A549 (cell line): ENCODE results near the gene TTC4. TPM values are rescaled to one million over a fixed set of nuclear protein-coding genes. Genes with fewer than 3 reads are reported as not detected.

Experiments used
- ATAC-seq, 2 experiments: fragments of 200-7000 bp in 1 of 2; fragments of >200 bp in 1 of 2; cut with Nextera tagmentation in 1 of 2; cut with Tn5 transposase in 1 of 2; 3 replicates each; pipeline versions ENCODE4 v1.8.0 to v1.9.1; 2018 to 2020; ENCODE audit warnings: mild to moderate bottlenecking in 1 of 2, moderate library complexity in 1 of 2
- CTCF ChIA-PET: fragments of 300-600 bp; sonication (Branson Sonifier 250); formaldehyde crosslinking; extraction: SDS; loops from one replicate; lab custom pipeline; 2021; ENCODE audit warnings: antibody characterized with exemption, inconsistent platforms; lab: Yijun Ruan, JAX
- POLR2A ChIA-PET: fragments of 350-600 bp; formaldehyde crosslinking; extraction: SDS; loops from one replicate; lab custom pipeline; 2021; ENCODE audit warnings: antibody characterized with exemption, inconsistent platforms; lab: Yijun Ruan, JAX
- DNase-seq, 2 experiments: peaks; one replicate each; pipeline versions ENCODE4 v3.0.0 to v3.0.0-alpha.2; 2011 to 2016; ENCODE audit warnings: low read depth in 1 of 2, low spot score in 1 of 2
- FAIRE-seq: peaks from 2 replicates; lab custom pipeline; 2011; peaks lifted over from hg19 to GRCh38; lab: Jason Lieb, UNC
- H3K27ac ChIP-seq, 2 experiments: fragments of >200 bp; sonication (Bioruptor Twin); formaldehyde crosslinking; 3 replicates each; pipeline ENCODE4 v1.5.1; 2016 to 2017
- H3K4me1 ChIP-seq: fragments of >200 bp; sonication (Bioruptor Twin); formaldehyde crosslinking; 3 replicates; pipeline ENCODE4 v1.6.1; 2016
- H3K4me2 ChIP-seq: fragments of >200 bp; sonication (Bioruptor Twin); formaldehyde crosslinking; 3 replicates; pipeline ENCODE4 v1.6.1; 2016
- H3K4me3 ChIP-seq: fragments of >200 bp; sonication (Bioruptor Twin); formaldehyde crosslinking; 3 replicates; pipeline ENCODE4 v1.5.1; 2016
- H3K9me3 ChIP-seq: fragments of >200 bp; sonication (Bioruptor Twin); formaldehyde crosslinking; 3 replicates; pipeline ENCODE4 v1.6.1; 2016
- ATOH8 ChIP-seq: fragments of 250-450 bp; sonication (Bioruptor Pico); IDR thresholded peaks from 2 replicates; pipeline ENCODE4 v1.5.0; 2020; ENCODE audit warnings: low read depth, mild to moderate bottlenecking, moderate library complexity
- BCL3 ChIP-seq: fragments of >200 bp; sonication (Bioruptor Twin); formaldehyde crosslinking; IDR thresholded peaks from 3 replicates; pipeline ENCODE4 v1.6.1; 2016
- CBX2 ChIP-seq: fragments of 200-600 bp; sonication (generic); IDR thresholded peaks from 2 replicates; pipeline ENCODE4 v1.6.1; 2016; ENCODE audit warnings: low read depth, mild to moderate bottlenecking, borderline replicate concordance
- CTCF ChIP-seq: fragments of >200 bp; sonication (Bioruptor Twin); formaldehyde crosslinking; IDR thresholded peaks from 3 replicates; pipeline ENCODE4 v1.5.1; 2016
- FOSB ChIP-seq: fragments of 250-450 bp; sonication (Bioruptor Pico); IDR thresholded peaks from 2 replicates; pipeline ENCODE4 v1.5.0; 2020; ENCODE audit warnings: mild to moderate bottlenecking, moderate library complexity
- HEYL ChIP-seq: fragments of 250-450 bp; sonication (Bioruptor Pico); IDR thresholded peaks from 2 replicates; pipeline ENCODE4 v1.8.0; 2021; ENCODE audit warnings: mild to moderate bottlenecking, moderate library complexity
- HMGXB4 ChIP-seq: fragments of 250-450 bp; sonication (Bioruptor Pico); IDR thresholded peaks from 2 replicates; pipeline ENCODE4 v1.5.0; 2021; ENCODE audit warnings: mild to moderate bottlenecking, moderate library complexity, borderline replicate concordance
- HOXA7 ChIP-seq: fragments of 250-450 bp; sonication (Bioruptor Pico); IDR thresholded peaks from 2 replicates; pipeline ENCODE4 v1.5.0; 2020; ENCODE audit warnings: mild to moderate bottlenecking, moderate library complexity
- JUNB ChIP-seq: fragments of >200 bp; sonication (Bioruptor Twin); formaldehyde crosslinking; IDR thresholded peaks from 2 replicates; pipeline ENCODE4 v1.6.1; 2016
- MAX ChIP-seq: IDR thresholded peaks from 2 replicates; pipeline ENCODE4 v1.6.1; 2012
- MAZ ChIP-seq: fragments of 150-350 bp; IDR thresholded peaks from 2 replicates; pipeline ENCODE4 v1.6.1; 2014; ENCODE audit warnings: antibody characterized with exemption, low read depth, low read length, borderline replicate concordance
- PBX3 ChIP-seq: IDR thresholded peaks from 2 replicates; pipeline ENCODE4 v1.6.1; 2012
- POLR2A ChIP-seq: IDR thresholded peaks from 2 replicates; pipeline ENCODE4 v1.6.1; 2012; ENCODE audit warnings: mild to moderate bottlenecking, low read length
- RAD21 ChIP-seq, 2 experiments: fragments of >200 bp in 1 of 2; sonication (Bioruptor Twin) in 1 of 2; formaldehyde crosslinking in 1 of 2; IDR thresholded peaks in 1 of 2; conservative IDR thresholded peaks in 1 of 2; 2 replicates in 1 of 2; 3 replicates in 1 of 2; pipeline ENCODE4 v1.6.1; 2012 to 2018; ENCODE audit warnings: inconsistent platforms in 1 of 2
- RCOR1 ChIP-seq: fragments of 150-350 bp; IDR thresholded peaks from 2 replicates; pipeline ENCODE4 v1.6.1; 2014; ENCODE audit warnings: antibody characterized with exemption, low read length, low read depth
- REST ChIP-seq: fragments of 200-600 bp; sonication (generic); IDR thresholded peaks from 2 replicates; pipeline ENCODE4 v1.6.1; 2016; ENCODE audit warnings: antibody characterized with exemption, mild to moderate bottlenecking, moderate library complexity
- RFX5 ChIP-seq: fragments of 450-650 bp; IDR thresholded peaks from 2 replicates; pipeline ENCODE4 v1.7.1; 2014; ENCODE audit warnings: antibody characterized with exemption, mild to moderate bottlenecking, moderate library complexity
- ZC3H11A ChIP-seq: fragments of 450-650 bp; IDR thresholded peaks from 2 replicates; pipeline ENCODE4 v1.6.1; 2014; ENCODE audit warnings: antibody characterized with exemption, mild to moderate bottlenecking
- ZSCAN20 ChIP-seq: fragments of 250-450 bp; sonication (Bioruptor Pico); IDR thresholded peaks from 2 replicates; pipeline ENCODE4 v1.8.0; 2022; ENCODE audit warnings: mild to moderate bottlenecking, moderate library complexity
- WGBS: methylation state at CpG from one replicate; pipeline ENCODE4 v1.1.6; 2017; ENCODE audit errors: missing lambda C conversion rate; 5-methylcytosine and 5-hydroxymethylcytosine counted together
- polyA plus RNA-seq, 4 experiments: library from polyadenylated mRNA; depleted of rRNA in 3 of 4; stranded (reverse); fragments of >200 nt; fragmentation: RNase III in 1 of 4; extraction: RNeasy Plus Mini Kit Qiagen cat#74134 plus additional on column Dnase treatment in 1 of 4; gene quantifications; 2 replicates in 3 of 4; 3 replicates in 1 of 4; pipeline ENCODE4 v1.2.3, GENCODE V29; 2011 to 2017

The TTC4 gene
- polyA plus RNA-seq, 2 of the 4 experiments (the other 2 are of a cell fraction) = 20.4 to 27.1 TPM

- TF ChIP-seq RAD21 (conservative IDR thresholded peaks at IDR 0.05 in 1 of 2, IDR thresholded peaks at IDR 0.05 in 1 of 2) = no peak
- TF ChIP-seq POLR2A = no peak
- TF ChIP-seq ZSCAN20 (CRISPR knock-in tag) = no peak
- TF ChIP-seq HEYL = no peak
- no peak for TF ChIP-seq RCOR1
- no peak for TF ChIP-seq PBX3
Measured at GRCh38 chr1:54748094-54748835, 32.6 kb downstream of the TTC4 start (continued).

GRCh38 chr1:54750596-54750995 is 34.9 kb downstream of the TTC4 start:
- Histone ChIP-seq H3K4me3 (no peak overlapping the region), H3K27ac (no peak overlapping the region), H3K4me1 (no peaks in the 10 kb centered on the region), H3K9me3 (no peaks in the 10 kb centered on the region), H3K4me2 (no peak overlapping the region)
- DNase-seq (no peak), FAIRE-seq (no peak), ATAC-seq (no peak)
- TF ChIP-seq RFX5 (no peak), CTCF (no peak), REST (no peak), HMGXB4 (CRISPR knock-in tag) (no peak), CBX2 (no peak), MAX (no peak), HOXA7 (CRISPR knock-in tag) (no peak), ATOH8 (CRISPR knock-in tag) (no peak), MAZ (no peak), BCL3 (no peak), JUNB (no peak), FOSB (CRISPR knock-in tag) (no peak), ZC3H11A (no peak)
- POLR2A ChIA-PET = no interaction called here
- CTCF ChIA-PET = interaction anchor here (1.0 kb wide), 1 partner anchor 680 kb away, joined by 3 read pairs; no protein-coding TSS in a partner anchor
- 39% methylated on average over 3 of the region's 6 CpGs for WGBS
